Measurements from ENCODE around the gene LTBP3.

Gene LTBP3

GRCh38 chr11:65554057-65554818 lies 3.9 kb downstream of the LTBP3 start:
- DNase-seq (ENCODE audit: low spot score) = no peak

- DNase-seq (ENCODE audit: low spot score) = no peak
Observed at GRCh38 chr11:65553301-65554001, 4.7 kb downstream of the LTBP3 start.

- DNase-seq (ENCODE audit: low spot score) = no peak
Observed at GRCh38 chr11:65552388-65552951, 5.7 kb downstream of the LTBP3 start.

GRCh38 chr11:65551572-65552387 lies 6.4 kb downstream of the LTBP3 start:
- DNase-seq (ENCODE audit: low spot score) = peak; percentile 69

GRCh38 chr11:65549096-65549495 lies 9.1 kb downstream of the LTBP3 start:
- peak; percentile 73 for DNase-seq (ENCODE audit: low spot score)

- no peak for DNase-seq (ENCODE audit: low spot score)
Observed at GRCh38 chr11:65548395-65548794, 9.8 kb downstream of the LTBP3 start.

GRCh38 chr11:65547446-65548125 lies 10.6 kb downstream of the LTBP3 start:
- DNase-seq (ENCODE audit: low spot score) = no peak

GRCh38 chr11:65546217-65546958 lies 11.8 kb downstream of the LTBP3 start:
- peak; percentile 86 for DNase-seq (ENCODE audit: low spot score)

GRCh38 chr11:65545853-65546216 lies 12.3 kb downstream of the LTBP3 start:
- no peak for DNase-seq (ENCODE audit: low spot score)

GRCh38 chr11:65542738-65543390 lies 15.3 kb downstream of the LTBP3 start:
- DNase-seq (ENCODE audit: low spot score) = no peak

- DNase-seq (ENCODE audit: low spot score) = no peak
Observed at GRCh38 chr11:65541093-65541982, 16.8 kb downstream of the LTBP3 start.

GRCh38 chr11:65540290-65541092 lies 17.7 kb downstream of the LTBP3 start:
- peak; percentile 89 for DNase-seq (ENCODE audit: low spot score)

GRCh38 chr11:65539744-65540289 lies 18.3 kb downstream of the LTBP3 start:
- peak; percentile 64 for DNase-seq (ENCODE audit: low spot score)

GRCh38 chr11:65538915-65539743 lies 19.0 kb downstream of the LTBP3 start:
- no peak for DNase-seq (ENCODE audit: low spot score)

- no peak for DNase-seq (ENCODE audit: low spot score)
Observed at GRCh38 chr11:65538232-65538914, 19.8 kb downstream of the LTBP3 start.

- DNase-seq (ENCODE audit: low spot score) = no peak
Observed at GRCh38 chr11:65537620-65538231, 20.4 kb downstream of the LTBP3 start.

- no peak for DNase-seq (ENCODE audit: low spot score)
Observed at GRCh38 chr11:65537296-65537597, 20.9 kb downstream of the LTBP3 start.
